HT1080 (cell line): ENCODE measurements around the gene MAPK8. TPM values are rescaled to one million over a fixed set of nuclear protein-coding genes. Genes with fewer than 3 reads are reported as not detected.
"Not testable (repeated sequence)": the region's sequence is repeated elsewhere in the genome, so short reads cannot be mapped to it uniquely, and the experiment has no call there.

Source experiments
- DNase-seq: peaks from one replicate; pipeline ENCODE4 v3.0.0-alpha.2; 2015; ENCODE audit warnings: low read depth
- total RNA-seq: library from RNA; depleted of rRNA; stranded (reverse); fragments of >200 nt; shearing (Covaris generic); gene quantifications from 2 replicates; pipeline ENCODE4 v1.2.3, GENCODE V29; 2014

MAPK8 gene
- total RNA-seq, 1 experiment from 2014 or later: 69.9 TPM

DNA sequence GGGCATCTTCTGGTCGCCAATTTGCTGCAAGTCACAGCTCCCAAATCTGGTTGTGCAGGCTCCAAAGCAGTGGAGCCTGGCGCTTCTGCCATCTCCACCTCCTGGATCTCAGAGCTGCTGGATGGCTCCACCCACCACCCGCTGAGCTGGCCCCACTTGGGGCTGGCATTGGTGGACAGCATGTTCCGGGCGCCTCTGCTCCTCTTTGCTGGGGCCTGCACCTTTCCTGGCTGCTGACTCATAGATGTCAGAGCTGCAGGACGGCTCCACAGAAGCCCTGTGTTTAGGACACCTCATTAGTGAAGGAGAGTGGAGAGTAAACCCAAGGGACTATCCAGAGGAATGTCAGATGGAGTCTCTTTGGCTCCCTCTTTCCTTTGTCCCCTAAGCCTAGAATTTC lies 27.4 kb downstream of the MAPK8 start:
- peak; percentile 84 for DNase-seq

DNA sequence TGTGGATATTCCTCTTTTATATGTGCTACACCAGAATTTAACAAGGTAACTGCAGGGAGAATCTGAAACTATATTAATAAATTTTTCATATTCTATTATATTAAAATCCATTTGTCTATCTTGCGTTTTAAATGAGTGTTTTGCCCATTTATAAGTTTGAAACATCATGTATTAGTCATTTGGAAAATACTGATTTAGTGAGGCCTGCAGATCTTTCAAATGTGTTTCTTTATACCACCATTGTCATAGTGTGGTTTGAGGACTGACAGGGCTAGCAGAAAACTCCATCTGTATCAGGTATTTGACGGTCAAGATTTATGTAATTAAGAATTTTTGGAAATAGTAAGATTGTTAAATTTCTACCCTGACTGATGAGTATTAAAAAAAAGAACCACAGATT lies 29.3 kb downstream of the MAPK8 start:
- DNase-seq: no peak

DNA sequence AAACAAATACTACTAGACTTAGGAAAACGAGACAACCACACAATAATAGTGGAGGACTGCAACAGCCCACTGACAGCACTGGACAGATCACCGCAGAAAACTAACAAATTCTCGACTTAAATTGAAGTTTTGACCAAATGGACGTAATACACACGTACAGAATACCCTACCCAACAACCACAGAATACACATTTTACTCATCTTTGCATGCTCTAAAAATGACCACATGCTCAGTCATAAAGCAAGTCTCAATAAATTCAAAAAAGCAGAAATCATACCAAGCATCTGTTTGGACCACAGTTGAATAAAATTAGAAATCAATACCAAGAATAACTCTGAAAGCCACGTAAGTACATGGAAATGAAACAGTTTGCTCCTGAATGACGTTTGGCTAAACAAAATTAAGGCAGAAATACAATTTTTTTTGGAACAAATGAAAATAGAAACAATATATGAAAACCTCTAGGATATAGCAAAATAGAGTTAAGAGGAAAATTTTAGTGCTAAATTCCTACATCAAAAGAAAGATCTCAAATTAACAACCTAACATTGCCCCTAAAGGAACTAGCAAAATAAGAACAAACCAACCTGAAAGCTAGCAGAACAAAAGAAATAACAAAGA lies 30.6 kb downstream of the MAPK8 start:
- DNase-seq: no peak

DNA sequence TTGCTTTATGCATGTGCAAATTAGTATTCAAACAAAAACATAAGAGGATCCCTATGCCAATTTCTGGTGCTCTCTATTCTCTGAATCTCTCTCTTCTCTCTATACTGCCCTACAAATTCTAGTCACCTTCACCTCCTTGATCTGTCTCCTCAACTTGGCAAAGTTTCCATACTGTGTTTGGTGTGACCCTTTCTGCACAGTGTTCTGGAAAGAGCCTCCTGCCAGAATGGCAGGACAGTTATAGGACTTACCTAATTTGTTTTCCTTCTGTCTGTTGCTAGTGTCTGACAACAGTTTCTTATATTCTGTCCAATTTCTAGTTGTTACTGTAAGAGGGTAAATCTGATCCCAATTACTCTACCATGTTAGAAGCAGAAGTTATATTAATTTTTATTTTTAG lies 34.3 kb downstream of the MAPK8 start:
- DNase-seq: no peak

DNA sequence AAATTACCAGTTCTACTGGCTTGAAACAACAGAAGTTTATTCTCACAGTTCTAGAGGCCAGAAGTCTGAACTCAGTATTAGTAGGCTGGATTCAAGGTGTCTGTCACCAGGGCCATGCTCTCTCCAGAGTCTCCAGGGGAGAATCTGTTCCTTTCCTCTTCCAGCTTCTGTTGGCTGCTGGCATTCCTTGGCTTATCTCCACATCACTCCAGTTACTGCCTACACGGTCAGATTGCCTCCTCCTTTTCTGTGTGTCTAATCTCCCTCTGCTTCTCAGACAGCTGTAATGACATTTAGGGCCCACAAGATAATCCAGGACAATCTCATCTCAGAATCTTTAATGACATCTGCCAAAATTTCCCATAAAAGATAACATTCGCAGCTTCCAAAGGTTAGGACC lies 36.6 kb downstream of the MAPK8 start:
- no peak for DNase-seq

DNA sequence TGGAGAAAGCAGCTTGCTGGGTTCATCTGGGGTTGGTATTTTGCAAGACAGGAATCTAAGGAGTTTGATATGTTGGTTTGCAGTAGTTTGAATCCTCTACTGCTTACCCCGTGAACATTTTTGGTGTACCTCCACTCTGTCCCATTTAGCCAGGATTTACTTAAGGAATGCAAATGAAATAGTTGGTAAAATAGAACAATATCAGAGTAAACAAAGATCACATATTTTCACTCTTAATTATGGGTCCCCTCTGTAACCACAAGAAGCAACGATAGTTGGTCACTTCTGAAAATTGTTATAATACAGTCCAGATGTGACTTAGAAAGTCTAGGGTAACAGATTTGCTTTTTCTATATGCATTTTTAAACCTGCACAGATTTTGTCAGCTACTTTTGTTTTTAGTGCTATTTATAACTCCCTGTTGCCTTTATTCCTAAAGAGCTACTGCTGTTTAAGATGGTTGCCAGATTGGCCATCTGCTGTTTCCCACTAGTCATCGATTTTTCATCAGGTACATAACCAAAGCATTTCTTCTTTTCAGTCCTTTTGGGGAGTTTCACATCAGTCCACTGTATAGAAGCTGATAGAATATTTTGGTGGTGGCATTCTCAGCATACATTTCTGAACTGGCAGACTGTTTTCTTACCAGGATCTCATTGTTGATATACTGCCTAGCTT lies 37.6 kb downstream of the MAPK8 start:
- DNase-seq: no peak

DNA sequence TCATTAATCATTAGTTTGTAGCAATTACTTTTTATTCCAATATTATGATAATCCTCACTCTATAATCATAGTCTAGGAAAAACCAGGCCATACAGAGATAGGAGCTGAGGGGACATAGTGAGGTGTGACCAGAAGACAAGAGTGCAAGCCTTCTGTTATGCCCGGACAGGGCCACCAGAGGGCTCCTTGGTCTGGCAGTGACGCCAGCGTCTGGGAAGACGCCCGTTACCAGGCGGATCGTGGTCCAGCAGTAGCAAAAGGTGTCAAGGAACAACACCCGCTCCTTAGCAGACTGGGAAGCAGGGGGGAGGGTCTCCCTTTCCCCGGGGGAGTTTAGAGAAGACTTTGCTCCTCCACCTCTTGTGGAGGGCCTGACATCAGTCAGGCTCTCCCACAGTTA lies 39.8 kb downstream of the MAPK8 start:
- DNase-seq: not testable (repeated sequence)

DNA sequence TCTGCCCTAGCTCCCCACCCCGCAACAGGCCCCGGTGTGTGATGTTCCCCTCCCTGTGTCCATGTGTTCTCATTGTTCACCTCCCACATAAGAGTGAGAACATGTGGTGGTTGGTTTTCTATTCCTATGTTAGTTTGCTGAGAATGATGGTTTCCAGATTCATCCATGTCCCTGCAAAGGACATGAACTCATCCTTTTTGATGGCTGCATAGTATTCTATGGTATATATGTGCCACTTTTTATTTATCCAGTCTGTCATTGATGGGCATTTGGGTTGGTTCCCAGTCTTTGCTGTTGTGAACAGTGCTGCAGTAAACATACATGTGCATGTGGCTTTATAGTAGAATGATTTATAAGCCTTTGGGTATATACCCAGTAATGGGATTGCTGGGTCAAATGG lies 41.1 kb downstream of the MAPK8 start:
- DNase-seq: not testable (repeated sequence)

DNA sequence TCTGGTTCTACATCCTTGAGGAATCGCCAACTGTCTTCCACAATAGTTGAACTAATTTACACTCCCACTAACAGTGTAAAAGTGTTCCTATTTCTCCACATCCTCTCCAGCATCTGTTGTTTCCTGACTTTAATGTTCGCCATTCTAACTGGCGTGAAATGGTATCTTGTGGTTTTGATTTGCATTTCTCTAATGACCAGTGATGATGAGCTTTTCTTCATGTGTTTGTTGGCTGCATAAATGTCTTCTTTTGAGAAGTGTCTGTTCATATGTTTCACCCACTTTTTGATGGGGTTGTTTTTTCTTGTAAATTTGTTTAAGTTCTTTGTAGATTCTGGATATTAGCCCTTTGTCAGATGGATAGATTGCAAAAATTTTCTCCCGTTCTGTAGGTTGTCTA lies 41.5 kb downstream of the MAPK8 start:
- not testable (repeated sequence) for DNase-seq

DNA sequence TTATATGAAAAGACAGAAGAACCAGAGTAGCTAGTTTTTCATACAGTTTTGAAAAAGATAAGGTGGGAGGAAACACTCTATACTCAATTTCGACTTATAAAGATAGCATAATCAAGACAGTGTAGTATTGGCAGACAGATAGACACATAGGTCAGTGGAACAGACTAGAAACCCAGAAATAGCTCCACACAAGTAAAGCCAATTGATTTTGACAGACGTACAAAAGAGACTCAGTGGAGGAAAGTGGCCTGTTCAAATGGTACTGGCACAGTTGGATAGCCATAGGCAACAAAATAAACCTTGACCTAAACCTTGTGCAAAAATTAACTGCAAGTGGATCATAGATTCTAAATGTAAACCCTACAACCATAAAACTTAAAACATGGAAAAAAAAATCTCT lies 46.8 kb downstream of the MAPK8 start:
- no peak for DNase-seq

DNA sequence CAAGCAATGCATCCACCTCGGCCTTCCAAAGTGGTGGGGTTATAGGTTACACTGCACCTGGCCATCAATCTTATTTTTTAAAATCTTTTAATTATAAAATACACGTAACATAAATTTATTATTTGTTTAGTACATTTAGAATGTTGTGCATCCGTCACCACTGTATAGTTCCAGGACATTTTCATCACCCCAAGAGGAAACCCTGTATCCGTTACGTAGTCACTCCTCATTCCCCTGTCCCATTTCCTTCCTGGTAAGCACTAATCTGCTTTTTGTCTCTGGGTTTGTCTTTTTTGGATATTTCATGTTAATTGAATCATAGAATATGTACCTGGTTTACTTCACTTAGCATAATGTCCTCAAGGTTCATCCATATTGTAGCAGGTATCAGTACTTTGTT lies 51.2 kb downstream of the MAPK8 start:
- no peak for DNase-seq

DNA sequence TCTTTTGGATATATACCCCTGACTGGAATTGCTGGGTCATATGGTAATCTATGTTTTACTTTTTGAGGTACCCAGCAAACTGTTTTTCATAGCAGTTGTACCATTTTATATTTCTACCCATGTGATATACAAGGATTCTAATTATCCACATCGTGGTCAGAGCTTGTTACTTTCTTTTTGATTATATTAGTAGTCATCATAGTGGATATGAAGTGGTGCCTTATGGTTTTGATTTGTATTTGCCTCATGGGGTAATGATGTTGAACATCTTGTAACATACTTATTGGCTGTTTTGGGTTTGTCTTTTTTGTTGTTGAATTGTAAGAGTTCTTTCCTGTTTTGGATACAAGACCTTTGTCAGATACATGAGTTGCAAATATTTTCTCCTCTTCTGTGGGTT lies 51.7 kb downstream of the MAPK8 start:
- no peak for DNase-seq

DNA sequence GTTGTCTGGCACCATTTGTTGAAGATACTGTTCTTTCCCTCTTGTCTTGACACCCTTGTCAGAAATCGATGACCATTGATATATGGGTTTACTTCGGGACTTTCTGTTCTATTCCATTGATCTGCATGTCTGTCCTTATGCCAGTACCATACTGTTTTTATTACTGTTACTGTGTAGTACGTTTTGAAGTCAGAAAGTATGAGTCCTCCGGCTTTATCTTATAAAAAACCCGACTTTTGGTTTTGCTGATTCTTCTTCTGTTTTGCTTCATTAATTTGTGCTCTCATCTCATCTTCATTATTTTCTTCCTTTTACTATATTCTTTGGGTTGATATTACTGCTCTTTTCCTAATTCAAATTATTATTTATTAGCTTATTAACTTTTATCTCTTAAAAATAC lies 52.4 kb downstream of the MAPK8 start:
- no peak for DNase-seq

DNA sequence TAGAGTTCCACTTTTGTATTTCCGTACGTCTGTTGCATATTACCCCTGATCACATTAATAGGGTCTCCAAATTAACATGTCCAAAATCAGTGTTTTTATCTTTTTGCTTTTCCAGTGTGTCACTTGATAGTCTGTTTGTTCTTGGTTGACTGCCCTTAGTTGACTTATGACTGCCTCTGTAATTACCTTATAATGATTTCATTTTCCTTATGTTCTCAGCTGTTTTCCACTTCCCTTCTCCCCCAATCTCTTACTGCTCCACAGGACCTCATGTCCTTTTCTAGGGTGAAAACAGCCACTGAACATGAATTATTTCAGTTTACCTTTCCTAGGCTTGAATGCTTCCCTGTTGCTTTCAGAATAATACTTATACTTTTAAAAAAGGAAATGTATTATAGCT lies 54.7 kb downstream of the MAPK8 start:
- no peak for DNase-seq

DNA sequence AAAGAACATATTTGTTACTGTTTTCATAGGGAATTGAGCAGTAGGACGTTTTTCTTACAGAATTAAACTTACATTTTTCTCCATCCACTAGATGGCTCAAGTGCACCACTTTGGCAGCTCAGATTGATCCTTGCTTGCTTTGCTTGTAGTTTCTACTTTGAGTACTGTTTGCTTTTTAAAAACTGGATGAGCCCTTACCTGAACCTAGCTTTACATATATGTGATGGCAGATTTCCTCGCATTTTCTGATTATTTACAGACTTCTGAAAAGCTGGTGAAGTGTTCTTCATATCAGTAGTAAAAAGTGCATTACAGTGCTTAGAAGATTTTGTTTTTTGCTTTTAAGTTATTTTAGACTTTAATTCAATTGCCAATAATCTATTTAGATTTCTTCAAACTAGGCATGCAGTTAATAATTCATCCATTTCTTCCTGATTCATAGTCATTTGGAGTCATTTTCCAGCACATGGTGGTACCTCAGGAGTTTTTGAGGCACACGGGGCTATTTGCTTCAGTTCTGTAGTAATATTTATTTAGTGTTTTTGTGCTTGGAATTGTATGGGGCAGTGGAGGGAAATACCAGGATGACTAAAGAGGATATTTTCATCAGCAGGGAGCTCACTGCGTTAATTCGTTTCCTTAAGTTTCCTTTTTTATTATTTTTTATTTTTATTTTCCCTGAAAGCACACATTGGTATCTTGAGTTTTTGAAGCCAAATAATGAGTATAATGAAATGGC lies 57.3 kb downstream of the MAPK8 start:
- DNase-seq: peak; percentile 67

DNA sequence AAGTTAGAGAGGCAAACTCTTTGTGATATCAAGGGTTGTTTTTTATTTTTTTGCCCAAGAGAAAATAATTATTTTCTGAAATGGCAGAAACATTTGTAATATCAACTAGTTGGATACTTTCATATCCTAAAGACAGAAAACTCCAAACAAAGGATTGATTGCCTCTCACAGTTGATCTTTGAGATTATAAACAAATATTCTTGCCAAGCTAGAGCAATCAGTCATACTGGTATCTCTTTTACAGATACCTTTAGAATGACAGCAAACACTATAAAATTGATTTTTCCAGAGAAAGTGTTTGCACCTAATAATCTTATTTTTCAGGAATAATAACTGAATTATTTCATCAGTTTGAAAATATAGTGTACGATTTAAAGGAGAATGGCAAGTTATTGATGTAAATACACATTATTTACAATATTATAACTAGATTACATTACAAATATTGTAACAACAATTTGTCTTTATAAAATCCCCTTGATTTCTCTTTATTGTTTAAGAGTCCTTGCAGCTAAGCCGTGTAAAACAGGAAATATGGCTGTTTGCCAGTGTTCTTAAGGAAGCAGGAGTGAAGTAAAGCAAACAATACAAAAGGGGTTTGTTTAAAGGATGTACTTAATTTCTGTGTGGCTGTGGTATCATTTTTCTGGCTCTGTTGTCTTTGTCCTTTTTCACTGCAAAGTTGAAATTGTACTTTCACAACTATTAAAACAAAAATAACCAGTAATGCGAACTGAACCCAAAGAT lies 58.4 kb downstream of the MAPK8 start:
- DNase-seq: peak; percentile 52

DNA sequence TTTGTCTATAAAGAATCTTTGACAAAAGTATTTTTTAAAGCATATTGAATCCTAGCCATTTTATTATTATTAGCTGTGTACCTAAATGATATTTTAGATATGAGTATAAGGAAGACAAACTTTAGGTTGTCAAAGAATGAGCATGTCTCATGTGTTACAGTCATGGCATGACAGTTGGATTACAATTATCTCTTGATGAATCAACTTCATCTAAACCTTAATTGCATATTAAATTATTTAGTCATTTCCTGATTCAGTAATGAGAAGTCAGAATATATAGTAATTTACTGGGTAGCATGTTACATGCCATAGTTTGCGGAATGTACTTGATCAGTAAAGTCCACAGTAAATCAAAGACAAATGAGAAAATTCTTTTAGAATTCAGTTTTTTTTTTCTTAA lies 59.2 kb downstream of the MAPK8 start:
- DNase-seq: no peak

DNA sequence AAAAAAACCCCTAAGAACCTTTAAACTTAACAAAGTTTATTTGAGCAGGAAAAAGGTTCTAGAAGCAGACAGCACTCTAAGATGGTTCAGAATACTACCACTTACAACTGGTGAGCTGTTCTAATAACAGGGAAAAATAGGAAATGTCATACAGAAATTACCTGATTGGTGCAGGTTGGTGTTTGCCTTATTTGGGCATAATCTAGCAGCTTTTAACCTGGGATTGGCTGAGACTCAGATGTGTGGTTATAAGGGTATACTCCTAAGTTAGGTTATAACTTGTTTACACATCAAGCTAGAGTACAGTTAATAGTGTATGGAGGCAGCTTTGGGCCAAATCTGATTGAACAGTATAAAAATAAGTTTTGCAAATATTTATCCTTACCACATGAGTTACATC lies 59.8 kb downstream of the MAPK8 start:
- no peak for DNase-seq

DNA sequence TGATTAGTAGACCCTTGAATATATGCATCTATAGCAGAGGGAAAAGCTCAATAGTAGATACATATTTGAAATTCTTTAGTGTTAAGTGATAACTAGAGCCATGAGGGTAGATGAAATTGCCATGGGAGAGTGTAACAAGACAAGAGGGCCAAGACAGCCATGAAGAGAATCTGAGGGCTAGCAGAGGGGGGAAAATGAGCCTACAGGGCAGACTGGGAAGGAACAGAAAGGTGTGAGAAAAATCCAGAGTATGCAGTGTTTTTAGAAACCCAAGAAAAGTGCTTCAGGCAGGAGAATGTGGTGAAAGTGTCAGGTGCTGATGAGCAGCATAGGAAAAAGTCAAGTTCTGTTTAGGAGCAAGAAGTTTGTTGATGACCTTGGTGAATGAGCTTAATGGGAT lies 63.0 kb downstream of the MAPK8 start:
- DNase-seq: no peak

DNA sequence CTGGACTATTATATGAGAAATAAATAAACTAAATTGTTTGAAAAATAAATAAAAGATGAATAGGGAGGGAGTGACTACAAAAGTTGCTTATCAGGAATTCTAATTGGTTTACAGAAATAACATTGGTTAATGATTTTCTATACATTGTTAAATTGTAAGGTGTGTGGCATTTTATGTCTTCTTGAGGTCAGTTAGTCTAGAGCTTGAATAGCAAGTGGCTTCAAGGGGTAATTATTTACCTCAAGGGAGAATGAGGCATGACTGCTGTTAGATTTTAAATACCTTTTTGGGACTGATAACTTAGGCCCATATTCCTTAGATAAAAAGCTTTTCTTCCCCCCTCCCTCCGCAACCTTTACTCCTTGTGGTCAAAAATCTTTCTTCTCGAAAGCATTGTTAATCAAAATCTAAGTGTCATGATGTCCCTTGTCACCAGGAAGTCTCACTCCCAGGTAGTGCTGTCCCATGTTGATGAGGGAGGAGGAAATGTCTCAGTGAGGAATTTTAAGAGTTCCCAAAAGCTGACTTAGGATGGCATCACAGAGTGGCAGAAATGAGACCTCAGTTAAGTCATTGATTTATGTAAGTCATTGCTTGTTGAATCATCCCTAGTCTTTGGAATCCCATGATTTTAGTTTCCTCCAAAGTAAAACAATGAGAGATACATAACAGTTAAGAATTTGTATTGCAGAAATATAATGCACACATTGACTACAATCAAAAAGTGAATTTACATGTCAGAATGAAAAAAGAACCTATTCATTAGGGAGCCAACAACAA lies 71.5 kb downstream of the MAPK8 start:
- peak; percentile 20 for DNase-seq

DNA sequence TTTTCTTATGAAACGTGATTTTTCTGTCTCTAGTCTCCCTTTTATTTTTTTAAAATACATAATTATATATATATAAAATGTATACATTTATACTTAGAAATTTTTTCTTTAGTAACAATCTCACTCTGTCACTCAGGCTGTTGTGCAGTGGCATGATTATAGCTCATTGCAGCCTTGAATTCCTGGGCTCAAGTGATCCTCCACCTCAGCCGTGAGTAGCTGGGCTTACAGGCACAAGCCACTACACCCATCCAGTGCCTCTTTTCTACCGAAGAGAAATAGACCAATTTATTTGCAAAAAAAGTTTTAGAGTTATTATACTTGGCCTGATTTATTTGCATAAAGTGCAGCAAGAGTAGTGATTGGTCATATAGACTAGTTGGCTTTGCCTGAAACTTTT lies 72.2 kb downstream of the MAPK8 start:
- DNase-seq: no peak
